A549 (cell line): ENCODE measurements around the gene DENND6B.

Experiments
- KDM5A ChIP-seq: fragments of 200-600 bp; sonication (generic); IDR thresholded peaks from 2 replicates; pipeline ENCODE4 v1.6.1; 2016; ENCODE audit warnings: antibody characterized with exemption, mild to moderate bottlenecking
- POLR2A ChIP-seq: IDR thresholded peaks from 2 replicates; pipeline ENCODE4 v1.6.1; 2012; ENCODE audit warnings: mild to moderate bottlenecking, low read length
- RARB ChIP-seq: fragments of 250-450 bp; sonication (Bioruptor Pico); IDR thresholded peaks from 2 replicates; pipeline ENCODE4 v1.8.0; 2021; ENCODE audit warnings: mild to moderate bottlenecking, moderate library complexity
- RFX5 ChIP-seq: fragments of 450-650 bp; IDR thresholded peaks from 2 replicates; pipeline ENCODE4 v1.7.1; 2014; ENCODE audit warnings: antibody characterized with exemption, mild to moderate bottlenecking, moderate library complexity
- SMC3 ChIP-seq: fragments of >200 bp; sonication (Bioruptor Twin); formaldehyde crosslinking; IDR thresholded peaks from 3 replicates; pipeline ENCODE4 v1.6.1; 2018; ENCODE audit warnings: inconsistent platforms
- TP53 ChIP-seq: fragments of 250-450 bp; sonication (Bioruptor Pico); IDR thresholded peaks from 2 replicates; pipeline ENCODE4 v1.5.0; 2021; ENCODE audit warnings: mild to moderate bottlenecking, moderate library complexity
- TF ChIP-seq, protein P1 (sequence below): fragments of 150-350 bp; IDR thresholded peaks from 2 replicates; pipeline ENCODE4 v1.6.1; 2014; ENCODE audit warnings: low read depth, mild to moderate bottlenecking, low read length
- TF ChIP-seq, protein P2 (sequence below): fragments of >200 bp; sonication (Bioruptor Twin); formaldehyde crosslinking; IDR thresholded peaks from 3 replicates; pipeline ENCODE4 v1.5.1; 2016
- TF ChIP-seq, protein P3 (sequence below): IDR thresholded peaks from 2 replicates; pipeline ENCODE4 v1.6.1; 2012; ENCODE audit warnings: low read depth, borderline replicate concordance
- TF ChIP-seq, protein P4 (sequence below): IDR thresholded peaks from 2 replicates; pipeline ENCODE4 v1.6.1; 2012
- TF ChIP-seq, protein P5 (sequence below): fragments of 450-650 bp; IDR thresholded peaks from 2 replicates; pipeline ENCODE4 v1.6.1; 2014; ENCODE audit warnings: antibody characterized with exemption
- TF ChIP-seq, protein P6 (sequence below): fragments of 200-600 bp; sonication (generic); IDR thresholded peaks from 2 replicates; pipeline ENCODE4 v1.6.1; 2016; ENCODE audit warnings: antibody characterized with exemption, mild to moderate bottlenecking, moderate library complexity

DNA sequence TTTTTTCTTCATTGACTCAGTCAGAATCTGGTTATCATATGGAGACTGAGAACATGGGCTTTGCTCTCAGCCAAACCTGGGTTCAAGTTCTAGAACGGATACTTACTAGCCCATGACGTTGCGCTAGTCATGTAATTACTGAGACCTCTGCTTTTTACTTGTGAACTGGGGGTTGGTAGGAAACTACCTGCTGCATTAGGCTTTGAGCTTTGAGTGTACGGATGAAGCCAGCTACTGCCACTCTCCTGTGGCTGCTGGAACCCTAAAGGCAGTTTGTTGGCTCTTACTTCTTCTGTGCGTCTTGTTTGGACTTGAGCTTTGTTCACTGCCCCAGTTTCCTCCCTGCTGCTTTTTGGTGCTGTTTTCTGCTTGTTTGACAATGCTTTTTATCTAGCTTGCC, 34.4 kb upstream of the DENND6B start:
- TF ChIP-seq SMC3 (no peak), TP53 (CRISPR knock-in tag) (no peak), RFX5 (no peak), RARB (CRISPR knock-in tag) (no peak), POLR2A (no peak), KDM5A (no peak)
- TF ChIP-seq, protein P1, sequence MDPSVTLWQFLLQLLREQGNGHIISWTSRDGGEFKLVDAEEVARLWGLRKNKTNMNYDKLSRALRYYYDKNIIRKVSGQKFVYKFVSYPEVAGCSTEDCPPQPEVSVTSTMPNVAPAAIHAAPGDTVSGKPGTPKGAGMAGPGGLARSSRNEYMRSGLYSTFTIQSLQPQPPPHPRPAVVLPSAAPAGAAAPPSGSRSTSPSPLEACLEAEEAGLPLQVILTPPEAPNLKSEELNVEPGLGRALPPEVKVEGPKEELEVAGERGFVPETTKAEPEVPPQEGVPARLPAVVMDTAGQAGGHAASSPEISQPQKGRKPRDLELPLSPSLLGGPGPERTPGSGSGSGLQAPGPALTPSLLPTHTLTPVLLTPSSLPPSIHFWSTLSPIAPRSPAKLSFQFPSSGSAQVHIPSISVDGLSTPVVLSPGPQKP, result no peak
- TF ChIP-seq, protein P2, sequence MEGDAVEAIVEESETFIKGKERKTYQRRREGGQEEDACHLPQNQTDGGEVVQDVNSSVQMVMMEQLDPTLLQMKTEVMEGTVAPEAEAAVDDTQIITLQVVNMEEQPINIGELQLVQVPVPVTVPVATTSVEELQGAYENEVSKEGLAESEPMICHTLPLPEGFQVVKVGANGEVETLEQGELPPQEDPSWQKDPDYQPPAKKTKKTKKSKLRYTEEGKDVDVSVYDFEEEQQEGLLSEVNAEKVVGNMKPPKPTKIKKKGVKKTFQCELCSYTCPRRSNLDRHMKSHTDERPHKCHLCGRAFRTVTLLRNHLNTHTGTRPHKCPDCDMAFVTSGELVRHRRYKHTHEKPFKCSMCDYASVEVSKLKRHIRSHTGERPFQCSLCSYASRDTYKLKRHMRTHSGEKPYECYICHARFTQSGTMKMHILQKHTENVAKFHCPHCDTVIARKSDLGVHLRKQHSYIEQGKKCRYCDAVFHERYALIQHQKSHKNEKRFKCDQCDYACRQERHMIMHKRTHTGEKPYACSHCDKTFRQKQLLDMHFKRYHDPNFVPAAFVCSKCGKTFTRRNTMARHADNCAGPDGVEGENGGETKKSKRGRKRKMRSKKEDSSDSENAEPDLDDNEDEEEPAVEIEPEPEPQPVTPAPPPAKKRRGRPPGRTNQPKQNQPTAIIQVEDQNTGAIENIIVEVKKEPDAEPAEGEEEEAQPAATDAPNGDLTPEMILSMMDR, result no peak
- TF ChIP-seq, protein P3, sequence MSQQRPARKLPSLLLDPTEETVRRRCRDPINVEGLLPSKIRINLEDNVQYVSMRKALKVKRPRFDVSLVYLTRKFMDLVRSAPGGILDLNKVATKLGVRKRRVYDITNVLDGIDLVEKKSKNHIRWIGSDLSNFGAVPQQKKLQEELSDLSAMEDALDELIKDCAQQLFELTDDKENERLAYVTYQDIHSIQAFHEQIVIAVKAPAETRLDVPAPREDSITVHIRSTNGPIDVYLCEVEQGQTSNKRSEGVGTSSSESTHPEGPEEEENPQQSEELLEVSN, result no peak
- TF ChIP-seq, protein P4, sequence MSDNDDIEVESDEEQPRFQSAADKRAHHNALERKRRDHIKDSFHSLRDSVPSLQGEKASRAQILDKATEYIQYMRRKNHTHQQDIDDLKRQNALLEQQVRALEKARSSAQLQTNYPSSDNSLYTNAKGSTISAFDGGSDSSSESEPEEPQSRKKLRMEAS, result no peak
- TF ChIP-seq, protein P5, sequence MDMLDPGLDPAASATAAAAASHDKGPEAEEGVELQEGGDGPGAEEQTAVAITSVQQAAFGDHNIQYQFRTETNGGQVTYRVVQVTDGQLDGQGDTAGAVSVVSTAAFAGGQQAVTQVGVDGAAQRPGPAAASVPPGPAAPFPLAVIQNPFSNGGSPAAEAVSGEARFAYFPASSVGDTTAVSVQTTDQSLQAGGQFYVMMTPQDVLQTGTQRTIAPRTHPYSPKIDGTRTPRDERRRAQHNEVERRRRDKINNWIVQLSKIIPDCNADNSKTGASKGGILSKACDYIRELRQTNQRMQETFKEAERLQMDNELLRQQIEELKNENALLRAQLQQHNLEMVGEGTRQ, result no peak
- TF ChIP-seq, protein P6, sequence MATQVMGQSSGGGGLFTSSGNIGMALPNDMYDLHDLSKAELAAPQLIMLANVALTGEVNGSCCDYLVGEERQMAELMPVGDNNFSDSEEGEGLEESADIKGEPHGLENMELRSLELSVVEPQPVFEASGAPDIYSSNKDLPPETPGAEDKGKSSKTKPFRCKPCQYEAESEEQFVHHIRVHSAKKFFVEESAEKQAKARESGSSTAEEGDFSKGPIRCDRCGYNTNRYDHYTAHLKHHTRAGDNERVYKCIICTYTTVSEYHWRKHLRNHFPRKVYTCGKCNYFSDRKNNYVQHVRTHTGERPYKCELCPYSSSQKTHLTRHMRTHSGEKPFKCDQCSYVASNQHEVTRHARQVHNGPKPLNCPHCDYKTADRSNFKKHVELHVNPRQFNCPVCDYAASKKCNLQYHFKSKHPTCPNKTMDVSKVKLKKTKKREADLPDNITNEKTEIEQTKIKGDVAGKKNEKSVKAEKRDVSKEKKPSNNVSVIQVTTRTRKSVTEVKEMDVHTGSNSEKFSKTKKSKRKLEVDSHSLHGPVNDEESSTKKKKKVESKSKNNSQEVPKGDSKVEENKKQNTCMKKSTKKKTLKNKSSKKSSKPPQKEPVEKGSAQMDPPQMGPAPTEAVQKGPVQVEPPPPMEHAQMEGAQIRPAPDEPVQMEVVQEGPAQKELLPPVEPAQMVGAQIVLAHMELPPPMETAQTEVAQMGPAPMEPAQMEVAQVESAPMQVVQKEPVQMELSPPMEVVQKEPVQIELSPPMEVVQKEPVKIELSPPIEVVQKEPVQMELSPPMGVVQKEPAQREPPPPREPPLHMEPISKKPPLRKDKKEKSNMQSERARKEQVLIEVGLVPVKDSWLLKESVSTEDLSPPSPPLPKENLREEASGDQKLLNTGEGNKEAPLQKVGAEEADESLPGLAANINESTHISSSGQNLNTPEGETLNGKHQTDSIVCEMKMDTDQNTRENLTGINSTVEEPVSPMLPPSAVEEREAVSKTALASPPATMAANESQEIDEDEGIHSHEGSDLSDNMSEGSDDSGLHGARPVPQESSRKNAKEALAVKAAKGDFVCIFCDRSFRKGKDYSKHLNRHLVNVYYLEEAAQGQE, result no peak
